ENCODE results near the gene RHBDL2.
"Not testable (repeated sequence)": the region's sequence is repeated elsewhere in the genome, so short reads cannot be mapped to it uniquely, and the experiment has no call there.

The RHBDL2 gene

GRCh38 chr1:38873027-38873969 is 68.3 kb downstream of the RHBDL2 start, which contains the start of gene MYCBP:
MYCBP (minus strand) TSS chr1:38873348; CDS start chr1:38873305, 43 bp downstream.
- peak; percentile 96 for DNase-seq

GRCh38 chr1:38872401-38873026 is 69.1 kb downstream of the RHBDL2 start:
- DNase-seq = no peak

- no peak for DNase-seq
Observed at GRCh38 chr1:38870996-38871395, 70.6 kb downstream of the RHBDL2 start.

GRCh38 chr1:38867208-38867607 is 74.4 kb downstream of the RHBDL2 start:
- DNase-seq = no peak

DNA sequence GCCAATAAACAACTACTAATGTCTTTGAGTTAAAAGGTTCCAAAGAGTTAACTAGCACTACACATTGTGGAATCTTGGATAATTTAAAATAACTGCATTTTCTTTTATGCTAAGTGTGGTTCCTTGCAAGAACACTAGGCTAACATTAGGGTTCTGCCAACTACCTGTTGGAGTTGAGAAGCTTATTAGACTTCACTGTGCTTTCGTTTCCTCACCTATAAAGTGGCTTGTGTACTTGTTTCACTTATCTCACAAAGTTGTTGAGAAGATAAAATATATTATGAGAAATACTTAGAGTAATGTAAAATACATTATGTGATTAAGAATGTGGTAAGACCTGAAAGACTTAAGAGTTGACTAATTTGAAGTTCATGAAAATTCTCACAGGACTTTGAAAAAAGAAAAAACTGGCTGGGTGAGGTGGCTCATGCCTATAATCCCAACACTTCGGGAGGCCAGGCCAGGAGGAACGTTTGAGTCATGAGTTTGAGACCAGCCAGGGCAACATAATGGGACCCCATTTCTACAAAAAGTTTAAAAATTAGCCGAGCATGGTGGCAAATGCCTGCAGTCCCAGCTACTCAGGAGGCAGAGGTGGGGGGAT is 76.4 kb downstream of the RHBDL2 start:
- no peak for DNase-seq

- no peak for DNase-seq
Observed at GRCh38 chr1:38860454-38860795, 81.2 kb downstream of the RHBDL2 start.

GRCh38 chr1:38859561-38860453 is 81.8 kb downstream of the RHBDL2 start, which contains the start of gene RRAGC:
RRAGC (minus strand) TSS chr1:38859772; CDS start chr1:38859646, 126 bp downstream.
- peak; percentile 99 for DNase-seq

GRCh38 chr1:38858833-38859560 is 82.6 kb downstream of the RHBDL2 start:
- DNase-seq = peak; percentile 45

DNA sequence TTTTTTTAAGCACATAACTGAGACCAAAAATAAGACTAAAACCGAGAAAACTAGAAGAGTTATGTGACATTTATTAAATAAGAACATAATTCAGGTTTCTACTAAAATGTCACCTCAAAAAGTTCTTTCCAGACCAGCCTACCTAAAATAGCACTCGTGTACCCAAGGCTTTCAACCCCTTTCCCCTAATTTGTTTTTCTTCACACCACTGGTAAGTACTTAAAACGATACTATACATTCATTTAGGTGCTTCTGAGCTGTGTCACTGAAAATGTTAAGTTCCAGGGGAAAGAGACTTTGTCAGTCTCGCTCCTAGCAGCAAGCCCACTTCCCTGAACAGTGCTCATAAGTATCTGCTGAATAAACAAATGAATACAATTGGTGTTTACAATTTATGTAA is 88.8 kb downstream of the RHBDL2 start:
- DNase-seq = no peak

GRCh38 chr1:38848071-38848470 is 93.6 kb downstream of the RHBDL2 start:
- DNase-seq = no peak

GRCh38 chr1:38846210-38846609 is 95.4 kb downstream of the RHBDL2 start:
- no peak for DNase-seq

- DNase-seq = not testable (repeated sequence)
Observed at GRCh38 chr1:38845088-38845487, 96.5 kb downstream of the RHBDL2 start.

DNA sequence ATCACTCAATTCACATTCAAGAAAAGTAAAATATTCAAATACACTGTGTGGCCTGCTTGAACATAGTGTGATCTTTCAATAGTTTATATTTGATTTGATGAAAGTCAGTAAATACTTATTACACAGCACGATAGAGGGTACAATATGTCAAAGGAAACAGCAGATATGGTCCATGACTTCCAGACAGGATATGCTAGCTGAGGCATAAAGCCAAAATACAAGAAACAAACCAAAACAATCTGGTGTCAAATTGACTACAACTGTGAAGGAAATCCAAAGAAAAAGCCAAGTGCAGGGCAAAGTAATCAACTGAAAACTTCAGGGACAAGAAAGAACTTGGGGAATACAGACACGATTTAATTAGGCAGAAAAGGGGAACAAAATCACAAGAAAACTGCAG is 101.3 kb downstream of the RHBDL2 start:
- no peak for DNase-seq

DNA sequence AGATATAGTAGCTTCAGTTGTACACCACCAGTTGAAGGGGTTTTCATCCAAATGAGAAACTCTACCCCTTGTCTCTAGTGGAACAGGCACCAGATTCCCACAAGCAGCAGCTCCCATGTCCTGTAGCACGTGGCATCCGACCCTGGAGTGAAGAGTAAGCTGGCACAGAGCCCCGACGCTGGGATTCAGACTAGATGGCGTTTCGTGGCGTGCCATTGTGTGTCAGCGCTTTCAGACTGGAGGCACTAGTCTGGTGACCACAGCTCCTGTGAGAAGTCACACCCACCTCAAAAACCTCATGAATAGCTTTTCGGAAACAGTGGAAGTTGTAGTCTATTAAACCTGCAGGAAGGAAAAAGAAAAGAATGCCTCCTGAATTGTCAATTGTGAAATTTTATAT is 102.3 kb downstream of the RHBDL2 start:
- DNase-seq = no peak

DNA sequence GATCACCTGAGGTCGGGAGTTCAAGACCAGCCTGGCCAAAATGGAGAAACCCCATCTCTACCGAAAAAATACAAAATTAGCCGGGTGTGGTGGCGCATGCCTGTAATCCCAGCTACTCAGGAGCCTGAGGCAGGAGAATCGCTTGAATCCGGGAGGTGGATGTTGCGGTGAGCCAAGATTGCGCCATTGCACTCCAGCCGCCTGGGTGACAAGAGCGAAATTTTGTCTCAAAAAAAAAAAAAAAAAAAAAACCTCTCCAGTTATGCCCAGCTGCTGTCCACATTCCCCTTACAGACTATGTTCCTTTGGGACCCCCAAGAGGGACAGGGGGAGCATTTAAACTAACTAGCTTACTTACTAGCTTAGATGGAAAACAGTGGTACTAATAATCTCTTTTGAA is 105.3 kb downstream of the RHBDL2 start:
- DNase-seq = not testable (repeated sequence)
